CD1c-positive myeloid dendritic cell (primary cell): ENCODE measurements around the gene FBXO9.

ENCODE experiments used
- DNase-seq: peaks from one replicate; pipeline ENCODE4 v3.0.0-alpha.2; 2016; ENCODE audit errors: extremely low spot score

FBXO9 gene

DNA sequence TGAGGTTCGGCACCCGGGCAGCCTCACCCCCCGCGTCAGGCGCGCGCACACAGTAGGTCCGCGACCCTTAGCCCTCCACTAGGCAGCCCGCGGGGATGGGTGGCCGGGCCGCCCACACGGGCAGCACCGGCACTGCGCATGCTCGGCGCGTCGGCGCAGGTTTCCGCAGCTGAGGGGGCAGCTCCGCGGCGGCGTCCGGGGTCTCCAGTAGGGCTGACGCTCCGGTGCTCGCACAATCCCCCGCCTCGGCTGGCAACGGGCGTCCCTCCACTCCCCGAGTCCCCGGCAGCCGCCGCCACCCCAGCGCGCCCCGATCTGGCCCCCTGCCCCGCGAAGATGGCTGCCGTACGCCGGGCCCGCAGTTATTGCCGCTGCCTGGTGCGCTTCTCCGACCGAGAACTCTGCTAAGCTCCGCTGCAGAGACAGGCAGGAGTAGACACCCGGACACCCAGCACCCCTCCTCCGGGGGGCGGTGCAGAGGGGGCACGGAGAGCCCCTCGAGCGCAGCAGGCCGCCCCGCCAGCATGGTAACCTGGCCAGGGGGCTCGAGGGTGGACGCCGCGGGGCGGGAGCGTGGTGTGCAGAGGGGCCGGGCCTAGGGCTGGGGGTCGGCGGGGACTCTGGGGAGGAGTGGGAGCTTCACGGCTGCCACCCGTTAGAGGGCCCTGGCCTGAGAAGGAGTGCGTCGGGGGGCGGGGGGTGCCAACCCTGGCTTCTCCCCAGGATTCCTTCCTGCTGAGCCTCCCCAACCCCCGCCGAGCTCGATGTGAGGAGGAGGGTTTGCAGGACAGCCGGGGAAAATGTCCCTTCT is at the start of gene FBXO9:
Gene FBXO9, plus strand, starts transcription at position 139 of the 811 bp plus-strand sequence. Its CDS starts 386 bp downstream, at position 525.
- DNase-seq, result peak; percentile 87

DNA sequence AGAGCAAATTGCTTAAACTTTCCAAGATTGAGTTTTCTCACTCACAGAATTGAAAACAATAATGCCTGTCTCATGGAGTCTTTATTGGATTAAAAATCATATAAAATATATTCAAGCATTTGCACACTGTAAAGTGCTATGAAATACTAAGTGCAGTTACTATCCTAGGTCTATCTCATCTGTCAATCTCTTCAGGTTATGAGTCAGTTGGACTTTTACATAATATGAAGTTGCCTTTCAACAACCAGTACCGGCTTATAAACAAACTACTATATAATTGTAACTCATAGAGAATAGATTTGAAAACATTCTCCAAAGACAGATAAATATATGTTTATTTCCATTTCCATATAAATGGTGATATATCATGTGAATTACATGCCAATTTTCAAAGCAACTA is 49.7 kb upstream of the FBXO9 start:
- no peak for DNase-seq

DNA sequence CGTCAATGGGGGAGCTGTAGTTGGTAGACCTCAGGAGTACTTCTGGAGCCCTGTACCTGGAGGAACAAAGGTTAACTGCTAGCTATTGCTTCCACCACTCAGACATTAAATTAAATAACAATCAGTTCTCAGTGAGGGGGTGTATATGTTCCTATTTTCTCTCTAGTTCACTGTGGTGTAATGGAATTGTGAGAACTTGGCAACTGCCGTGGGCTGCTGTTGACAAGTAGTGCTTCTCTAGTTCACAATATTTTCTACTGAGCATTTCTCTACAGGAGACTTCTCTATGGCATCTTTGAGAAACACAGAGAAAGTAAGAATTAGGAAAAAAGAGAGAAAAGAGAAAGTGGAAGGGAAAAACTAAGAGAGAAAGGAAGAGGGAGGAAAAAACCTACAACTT is 46.8 kb upstream of the FBXO9 start:
- no peak for DNase-seq

DNA sequence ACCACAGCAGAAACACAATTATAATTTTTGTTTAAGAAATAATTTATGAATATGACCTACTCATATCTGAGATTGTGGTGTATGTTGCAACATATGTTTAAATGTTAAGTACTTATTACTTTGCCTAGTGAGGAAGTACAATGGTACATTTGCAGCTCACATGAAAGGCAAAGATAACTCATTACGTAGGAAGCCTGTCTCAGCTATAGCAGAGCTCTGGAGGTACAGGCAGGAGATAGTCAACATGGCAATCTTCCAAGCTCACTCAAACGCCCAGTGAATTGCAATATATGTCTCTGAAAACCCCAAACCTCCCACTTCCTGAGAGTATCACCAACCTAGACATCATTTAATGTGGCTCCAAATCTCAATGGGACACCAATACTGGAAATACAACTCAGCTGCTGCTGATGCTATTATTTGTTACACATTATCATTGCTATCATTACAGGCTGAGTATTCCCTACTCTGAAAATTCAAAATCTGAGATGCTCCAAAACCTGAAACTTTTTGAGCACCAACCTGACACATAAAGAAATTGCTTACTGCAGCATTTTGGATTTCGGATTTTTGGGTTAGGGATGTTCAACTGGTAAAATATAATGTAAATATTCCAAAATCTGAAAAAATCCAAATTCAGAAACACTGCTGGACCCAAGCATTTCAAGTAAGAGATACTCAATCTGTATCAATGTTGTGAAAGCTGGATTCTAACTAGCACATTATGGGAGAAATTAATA is 45.0 kb upstream of the FBXO9 start:
- DNase-seq, result no peak

DNA sequence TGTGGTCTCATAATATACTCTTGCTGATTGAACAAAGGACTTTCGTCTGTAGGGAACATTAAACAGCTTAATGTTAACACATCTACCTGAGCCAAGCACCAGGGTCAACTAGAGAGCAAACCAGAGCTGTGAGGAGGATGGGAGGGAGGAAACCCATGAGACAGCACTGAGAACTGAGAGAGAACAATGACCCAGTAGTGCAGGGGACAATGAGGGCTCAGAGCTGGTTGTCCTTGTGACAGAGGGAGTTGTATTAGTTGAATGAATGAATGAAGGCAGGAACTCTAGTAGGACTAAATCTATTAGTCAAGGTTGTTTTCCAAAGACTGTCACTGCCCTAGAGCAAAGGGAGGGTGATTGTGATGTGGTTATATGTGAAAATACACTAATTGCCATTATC is 41.9 kb upstream of the FBXO9 start:
- DNase-seq, result no peak

DNA sequence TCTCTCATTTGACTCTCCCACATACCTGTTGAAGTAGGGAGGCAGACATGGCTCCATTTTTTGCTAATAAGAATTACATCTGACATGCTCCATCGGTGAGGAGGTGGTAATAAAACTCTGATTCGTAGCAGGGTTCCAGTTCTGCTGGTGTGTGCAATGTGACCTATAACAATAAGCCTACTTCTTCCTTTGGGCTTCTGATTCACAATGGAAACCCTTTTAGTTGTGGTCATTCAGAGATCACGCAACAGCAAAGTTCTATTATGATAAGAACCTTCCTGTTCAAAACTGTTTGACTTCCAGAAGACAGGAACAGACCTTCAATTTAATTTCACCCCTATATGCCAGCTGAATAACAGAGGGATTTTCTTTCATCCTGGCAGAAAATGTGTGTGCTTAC is 38.7 kb upstream of the FBXO9 start:
- DNase-seq, result no peak

DNA sequence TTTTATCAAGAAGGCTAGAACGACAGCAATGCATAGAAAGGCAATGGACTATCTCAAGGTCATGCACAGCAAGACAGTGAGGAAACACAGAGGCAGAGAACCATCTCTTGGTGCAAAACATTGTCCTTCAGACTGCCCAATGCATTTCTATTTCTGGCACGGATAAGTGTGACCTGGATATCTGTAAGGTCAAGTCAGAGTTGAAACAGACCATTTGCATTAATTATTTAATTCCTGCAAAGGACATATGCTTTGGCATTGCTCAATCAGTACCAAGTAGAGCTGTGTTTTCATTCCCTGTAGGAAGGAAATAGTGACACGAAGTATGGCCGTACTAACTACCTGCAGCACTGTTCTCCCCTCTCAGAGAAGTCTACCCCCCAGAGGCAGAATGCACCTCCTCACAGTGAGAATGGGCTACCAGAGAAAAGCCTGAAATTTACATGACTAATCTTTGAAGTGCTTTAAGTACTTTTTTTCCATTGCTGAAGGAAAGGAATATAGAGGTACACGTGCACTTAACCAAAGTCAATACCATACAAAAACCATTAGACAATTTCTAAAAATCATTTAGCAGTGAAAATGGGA is 38.0 kb upstream of the FBXO9 start:
- no peak for DNase-seq

DNA sequence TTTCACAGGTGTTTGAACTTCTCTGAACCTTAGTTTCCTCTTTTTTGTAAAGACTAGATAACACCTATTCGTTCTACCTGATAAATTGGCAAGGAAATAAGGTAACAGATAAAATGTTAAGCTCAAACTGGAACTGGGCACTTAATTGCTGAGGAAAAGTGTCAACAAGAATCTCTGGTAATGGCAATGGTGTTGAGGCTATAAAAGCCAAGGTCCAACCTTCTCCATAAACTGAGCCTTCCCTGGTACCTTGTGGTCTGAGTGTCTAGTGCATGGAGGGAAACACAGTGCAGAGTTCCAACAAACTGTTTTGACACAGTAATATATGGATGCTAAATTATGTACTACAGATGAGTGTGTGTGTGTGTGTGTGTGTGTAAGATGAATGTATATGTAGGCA is 36.7 kb upstream of the FBXO9 start:
- no peak for DNase-seq

DNA sequence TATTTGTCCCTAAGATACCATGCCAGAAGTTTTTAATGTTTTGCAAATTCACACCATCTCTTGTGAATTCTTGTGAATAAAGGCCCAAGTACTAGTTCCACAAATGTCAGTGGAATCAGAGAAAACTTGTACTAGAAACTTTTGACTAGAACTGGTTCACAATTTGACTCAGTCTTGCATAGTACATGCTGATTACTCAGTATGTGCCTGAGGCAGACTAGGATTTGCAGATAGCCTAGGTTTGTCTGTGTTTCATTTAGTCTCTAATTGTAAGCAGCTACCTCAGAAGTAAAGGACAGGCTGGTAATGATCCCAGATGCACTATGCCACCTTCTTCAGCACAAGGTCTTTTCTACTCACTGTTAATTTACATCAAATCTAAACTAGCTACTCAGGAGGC is 35.9 kb upstream of the FBXO9 start:
- no peak for DNase-seq

DNA sequence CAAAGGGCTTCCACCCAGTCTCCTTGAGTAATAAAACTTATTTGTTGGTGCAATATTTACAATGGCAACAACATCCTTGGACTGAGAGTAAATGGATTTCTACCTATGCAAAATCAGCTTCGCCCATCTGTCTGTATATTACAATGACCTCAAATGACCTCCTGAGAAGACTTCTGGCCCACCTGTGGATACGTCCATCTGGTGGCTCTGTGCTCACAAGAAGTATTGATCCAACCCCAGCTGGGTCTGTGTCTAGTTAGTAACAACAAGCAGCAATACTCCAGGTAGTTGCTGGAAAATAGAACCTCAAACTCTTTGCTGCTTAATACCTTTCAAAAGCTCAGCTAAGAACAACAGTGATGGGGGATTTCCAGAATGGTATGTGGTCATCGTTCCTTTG is 35.4 kb upstream of the FBXO9 start:
- no peak for DNase-seq

DNA sequence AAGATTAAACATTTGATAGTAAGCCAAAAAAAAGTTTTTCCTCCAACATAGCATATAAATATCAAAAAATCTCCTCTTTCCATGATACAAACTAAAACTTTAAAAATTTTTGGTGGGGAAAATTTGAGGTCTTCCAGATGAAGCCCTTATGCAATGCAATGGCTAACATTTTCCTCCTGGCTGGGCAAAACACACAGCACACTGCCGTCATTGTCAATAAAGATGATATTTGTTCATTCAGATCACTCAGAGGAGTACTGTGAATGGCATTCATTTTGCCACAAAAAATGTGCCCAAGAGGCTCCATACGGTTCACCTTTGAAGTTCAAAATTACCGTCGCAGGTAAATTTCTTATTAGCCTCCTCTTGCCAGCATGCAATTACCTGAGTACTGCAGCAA is 33.9 kb upstream of the FBXO9 start:
- no peak for DNase-seq

DNA sequence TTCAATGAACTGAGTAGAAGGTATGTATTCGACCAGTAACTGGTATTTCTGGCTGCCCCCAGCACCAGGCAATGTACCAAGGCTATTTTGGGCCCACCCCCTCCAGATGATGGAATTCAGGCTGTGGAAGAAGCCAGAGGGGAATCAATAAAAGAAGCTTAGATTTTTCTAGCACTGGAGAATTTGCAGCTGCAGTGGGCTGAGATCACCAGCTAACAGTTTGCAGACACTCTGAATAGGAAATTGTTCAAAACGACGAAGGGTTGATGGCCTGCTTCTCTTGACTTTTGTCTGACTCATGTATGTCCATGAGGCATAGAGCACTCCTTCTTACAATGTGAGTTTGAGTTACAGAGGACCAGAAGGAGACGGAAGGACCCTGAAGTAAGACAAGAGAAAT is 32.4 kb upstream of the FBXO9 start:
- no peak for DNase-seq

DNA sequence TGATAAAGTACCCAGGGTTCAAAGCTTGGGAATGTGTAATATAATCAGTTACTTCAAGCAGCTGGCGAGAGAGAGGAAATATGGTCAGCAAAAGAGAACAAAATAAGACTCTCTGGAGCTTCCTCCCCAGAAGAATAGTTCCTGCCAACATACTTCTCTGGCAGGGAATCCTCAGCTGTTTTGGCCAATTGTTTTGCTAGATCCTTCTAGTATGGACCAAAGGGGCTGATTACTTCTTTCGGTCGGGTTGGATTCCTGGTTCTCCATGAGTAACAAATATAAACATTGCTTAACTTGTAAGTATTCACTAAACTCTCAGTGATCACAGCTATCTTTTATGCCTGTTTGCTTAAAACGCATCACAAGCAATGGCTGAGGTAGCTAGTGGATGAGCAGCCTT is 31.4 kb upstream of the FBXO9 start:
- DNase-seq, result no peak

DNA sequence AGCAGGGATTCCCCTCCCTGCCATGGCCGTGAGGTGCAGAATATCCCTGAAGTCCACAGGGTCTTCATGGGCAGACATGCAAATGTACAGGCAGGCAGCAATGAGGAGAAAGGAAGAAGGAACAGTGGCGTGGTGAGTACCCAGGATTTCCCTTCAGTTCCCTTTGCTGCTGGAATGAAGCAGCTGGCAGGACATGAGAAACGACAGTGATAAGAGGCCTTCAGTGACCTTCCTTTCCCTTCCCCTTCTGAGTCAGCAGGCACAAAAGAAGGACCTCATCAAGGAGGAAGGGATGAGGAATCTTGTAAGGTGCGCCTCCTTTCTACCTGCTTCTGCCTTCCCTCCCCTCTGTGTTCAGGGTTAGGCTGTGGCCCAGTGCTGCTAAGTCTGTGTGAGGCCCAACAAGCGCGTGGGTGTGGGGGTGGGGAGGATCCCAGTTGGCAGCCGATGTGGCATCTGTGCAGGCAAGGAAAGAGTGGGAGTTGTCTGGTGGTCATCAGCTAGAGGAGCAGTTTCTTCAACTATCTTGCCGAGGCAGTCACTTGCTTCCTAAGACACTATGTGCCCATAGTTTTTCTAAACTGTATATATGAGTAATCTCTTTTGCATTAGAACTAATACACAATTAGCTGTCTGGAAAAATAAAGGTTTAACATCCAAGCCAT is 29.5 kb upstream of the FBXO9 start:
- DNase-seq, result no peak

DNA sequence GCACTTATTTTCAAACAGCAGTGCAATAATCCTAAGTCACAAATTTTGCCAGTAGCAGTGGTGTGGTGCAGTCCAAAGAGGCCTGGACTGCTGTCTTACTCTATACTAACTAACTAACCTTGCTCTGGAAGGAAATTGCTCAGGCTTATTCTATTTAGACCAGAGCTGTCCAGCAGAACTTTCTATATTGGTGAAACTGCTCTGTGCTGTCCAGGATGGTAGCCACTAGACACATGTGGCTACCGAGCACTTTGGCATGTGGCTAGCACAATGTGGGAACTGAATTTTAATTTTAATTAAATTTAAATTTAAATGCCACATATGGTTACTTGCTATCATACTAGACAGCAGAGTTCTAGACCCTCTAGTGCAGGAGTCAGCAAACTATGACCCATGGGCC is 27.1 kb upstream of the FBXO9 start:
- DNase-seq, result no peak

DNA sequence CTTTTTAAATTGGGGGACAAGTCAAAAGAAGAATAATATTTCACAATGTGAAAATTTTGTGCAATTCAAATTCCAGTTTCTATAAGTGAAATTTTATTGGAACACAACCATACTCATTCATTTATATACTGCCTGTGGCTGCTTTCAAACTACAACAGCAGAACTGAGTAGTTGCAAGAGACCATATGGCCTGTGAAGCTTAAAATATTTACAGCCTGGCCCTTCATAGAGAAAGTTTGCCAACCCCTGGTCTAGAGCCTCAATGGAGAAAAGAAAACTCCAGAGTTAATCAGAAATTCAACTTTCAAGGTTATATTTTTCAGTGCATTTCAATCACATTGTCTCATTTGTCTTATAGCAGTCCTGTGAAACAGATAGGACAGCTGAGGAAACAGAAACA is 26.6 kb upstream of the FBXO9 start:
- DNase-seq, result no peak

DNA sequence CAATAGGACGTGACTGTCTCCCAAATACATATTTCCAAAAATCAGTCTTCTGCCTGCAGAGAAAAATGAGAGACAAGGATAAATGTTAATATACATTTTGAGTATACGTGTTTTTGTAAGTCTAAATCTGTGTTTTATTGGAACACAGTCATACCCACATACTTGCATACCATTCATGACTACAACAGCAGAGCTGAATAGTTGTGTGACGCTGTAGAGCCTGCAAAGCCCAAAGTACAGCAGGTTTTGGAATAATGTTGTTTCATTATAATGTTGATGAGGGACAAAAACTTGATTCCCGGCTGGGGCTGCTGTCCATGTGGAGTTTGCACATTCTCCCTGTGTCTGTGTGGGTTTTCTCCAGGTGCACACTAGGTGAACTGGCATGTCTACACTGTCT is 23.8 kb upstream of the FBXO9 start:
- DNase-seq, result no peak

DNA sequence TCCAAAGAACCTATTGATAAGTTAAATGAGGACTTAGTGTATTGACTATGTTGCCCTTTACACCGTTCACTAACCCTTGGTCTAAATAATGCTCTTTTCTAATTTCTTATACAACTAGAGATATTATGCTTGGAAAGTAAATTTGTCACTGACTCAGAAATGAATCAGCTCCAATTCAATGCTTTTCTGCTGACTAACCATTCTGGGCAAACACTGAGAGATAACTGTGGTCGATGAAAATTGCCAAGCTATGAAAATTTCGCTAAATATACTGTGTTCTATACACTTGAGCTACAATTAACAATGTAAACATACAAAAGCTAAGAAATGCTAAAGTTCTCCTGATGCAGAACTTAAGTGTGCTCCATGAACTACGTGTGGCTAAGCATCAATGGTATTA is 23.1 kb upstream of the FBXO9 start:
- no peak for DNase-seq

DNA sequence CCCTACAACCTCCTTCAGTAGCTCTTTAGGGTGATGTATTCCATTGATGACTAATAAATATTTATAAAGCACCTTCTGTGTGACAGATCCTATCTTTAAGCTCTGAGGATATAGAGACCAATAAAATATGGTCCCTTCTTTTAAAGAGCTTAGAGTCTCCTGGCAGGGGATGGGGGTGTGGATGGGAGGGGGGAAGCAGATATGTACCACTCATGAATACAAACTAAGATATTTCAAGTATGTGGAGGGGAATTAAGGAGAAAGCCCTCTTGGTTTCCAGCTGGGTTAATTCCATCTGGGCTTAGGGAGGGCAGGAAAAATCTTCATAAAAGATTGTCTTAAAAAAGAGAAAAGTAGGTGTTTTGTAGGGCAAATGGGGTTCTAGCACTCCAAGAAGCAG is 21.6 kb upstream of the FBXO9 start:
- no peak for DNase-seq

DNA sequence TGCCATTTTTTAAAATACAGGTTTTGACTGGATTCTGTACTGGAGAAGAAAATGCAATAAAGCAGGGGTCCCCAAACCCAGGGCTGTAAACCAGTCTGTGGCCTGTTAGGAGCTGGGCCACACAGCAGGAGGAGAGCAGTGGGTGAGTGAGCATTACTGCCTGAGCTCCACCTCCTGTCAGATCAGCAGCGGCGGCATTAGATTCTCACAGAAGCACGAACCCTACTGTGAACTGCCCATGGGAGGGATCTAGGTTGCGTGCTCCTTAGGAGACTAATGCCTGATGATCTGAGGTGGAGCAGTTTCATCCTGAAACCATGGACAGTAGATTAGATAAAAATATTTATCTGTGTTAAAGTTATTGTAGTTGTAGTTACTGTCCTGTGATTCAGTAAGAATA is 21.1 kb upstream of the FBXO9 start:
- no peak for DNase-seq

DNA sequence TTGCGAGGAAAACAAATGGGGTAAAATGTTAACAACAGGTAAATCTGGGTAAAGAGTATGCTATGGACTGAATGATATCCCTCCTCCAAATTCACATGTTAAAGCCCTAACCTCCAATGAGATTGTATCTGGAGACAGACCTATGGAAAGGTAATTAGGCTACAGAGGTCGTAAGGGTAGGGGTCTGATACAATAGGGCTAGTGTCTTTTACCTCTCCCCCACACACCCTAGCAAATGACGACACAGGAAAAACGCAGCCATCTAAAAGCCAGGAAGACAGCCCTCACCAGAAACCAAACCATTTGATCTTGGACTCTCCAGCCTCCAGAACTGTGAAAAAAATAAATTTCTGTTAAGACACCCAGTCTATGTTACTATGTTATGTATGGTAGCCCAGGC is 20.6 kb upstream of the FBXO9 start:
- DNase-seq, result no peak

DNA sequence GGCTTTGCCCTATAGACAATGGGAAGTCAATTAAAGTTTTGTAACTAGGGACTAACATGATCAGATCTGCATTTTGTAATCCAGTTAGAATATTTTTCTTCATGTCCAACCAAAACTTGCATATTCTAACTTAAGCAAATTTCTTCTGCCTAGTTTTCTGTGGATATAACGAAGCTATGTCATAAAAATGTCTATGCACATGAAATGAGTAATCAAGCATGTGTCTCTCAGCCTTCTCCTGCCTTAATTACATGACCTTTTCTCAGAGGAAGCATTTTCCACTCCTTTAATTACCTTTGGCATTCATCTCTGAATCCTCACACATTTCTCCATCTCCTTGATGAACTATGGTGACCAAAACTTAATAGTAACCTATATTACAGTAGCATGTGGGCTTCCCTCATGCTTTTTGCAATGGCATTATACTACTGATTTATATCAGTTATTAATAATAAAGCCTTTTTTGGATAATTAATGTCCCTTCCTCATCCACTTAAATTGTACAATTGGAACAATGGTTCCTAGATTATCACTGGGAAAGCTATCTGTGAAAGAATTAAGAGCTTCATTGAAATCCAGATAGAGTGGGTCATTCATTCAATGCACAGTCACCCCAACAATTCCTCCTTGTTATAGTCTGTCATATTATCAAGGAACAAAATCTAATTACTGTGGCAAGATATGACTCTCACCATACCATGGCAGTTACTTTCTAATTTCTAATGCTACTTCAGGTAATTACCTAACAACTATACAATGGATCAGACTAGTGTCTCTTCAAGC is 19.1 kb upstream of the FBXO9 start:
- DNase-seq, result no peak
